H9 (cell line): ENCODE measurements around the gene KIZ. TPM values are rescaled to one million over a fixed set of nuclear protein-coding genes. Genes with fewer than 3 reads are reported as not detected.

Experiments used
- DNase-seq: peaks from one replicate; pipeline ENCODE4 v3.0.0-alpha.2; 2017
- H2AFZ ChIP-seq: one replicate; pipeline ENCODE4 v1.6.1; 2013; ENCODE audit warnings: mild to moderate bottlenecking, low read length, control low read depth, moderate library complexity
- H2AK5ac ChIP-seq: 2 replicates; pipeline ENCODE4 v1.6.1; 2013; ENCODE audit warnings: low read length, control low read depth, mixed read lengths; ENCODE audit not compliant: insufficient read length
- H2BK120ac ChIP-seq: one replicate; pipeline ENCODE4 v1.6.1; 2013; ENCODE audit warnings: low read depth, mild to moderate bottlenecking, low read length, control low read depth, inconsistent platforms; ENCODE audit not compliant: poor library complexity, severe bottlenecking
- H2BK12ac ChIP-seq: 2 replicates; pipeline ENCODE4 v1.6.1; 2013; ENCODE audit warnings: low read length, control low read depth, mixed read lengths, low read depth; ENCODE audit not compliant: insufficient read length
- H2BK15ac ChIP-seq: 2 replicates; pipeline ENCODE4 v1.6.1; 2013; ENCODE audit warnings: low read depth, low read length, control low read depth
- H2BK20ac ChIP-seq: one replicate; pipeline ENCODE4 v1.6.1; 2013; ENCODE audit warnings: low read depth, mild to moderate bottlenecking, low read length, control low read depth, inconsistent platforms; ENCODE audit not compliant: poor library complexity, severe bottlenecking
- H2BK5ac ChIP-seq: 2 replicates; pipeline ENCODE4 v1.6.1; 2013; ENCODE audit warnings: low read length, control low read depth, mixed read lengths; ENCODE audit not compliant: insufficient read length
- H3K14ac ChIP-seq: 2 replicates; pipeline ENCODE4 v1.6.1; 2013; ENCODE audit warnings: low read length, control low read depth; ENCODE audit not compliant: insufficient read depth
- H3K18ac ChIP-seq: 2 replicates; pipeline ENCODE4 v1.6.1; 2013; ENCODE audit warnings: low read depth, mild to moderate bottlenecking, mixed read lengths, low read length, control low read depth; ENCODE audit not compliant: insufficient read length
- H3K23ac ChIP-seq: 2 replicates; pipeline ENCODE4 v1.6.1; 2013; ENCODE audit warnings: low read length, control low read depth, mixed read lengths, low read depth; ENCODE audit not compliant: insufficient read length
- H3K23me2 ChIP-seq: 2 replicates; pipeline ENCODE4 v1.6.1; 2013; ENCODE audit warnings: low read depth, mild to moderate bottlenecking, mixed read lengths, low read length, control low read depth; ENCODE audit not compliant: insufficient read length, poor library complexity, severe bottlenecking
- H3K27ac ChIP-seq: 2 replicates; pipeline ENCODE4 v1.5.1; 2013; ENCODE audit warnings: low read length, control low read depth, mixed read lengths, low read depth; ENCODE audit not compliant: insufficient read length
- H3K27me3 ChIP-seq: 2 replicates; pipeline ENCODE4 v1.6.1; 2013; ENCODE audit warnings: low read length, control low read depth, inconsistent platforms; ENCODE audit not compliant: insufficient read depth
- H3K4ac ChIP-seq: 2 replicates; pipeline ENCODE4 v1.6.1; 2013; ENCODE audit warnings: low read depth, mild to moderate bottlenecking, control low read depth, inconsistent platforms, low read length, moderate library complexity
- H3K4me1 ChIP-seq: 2 replicates; pipeline ENCODE4 v1.6.1; 2013; ENCODE audit warnings: low read length, control low read depth, inconsistent platforms; ENCODE audit not compliant: insufficient read depth
- H3K4me2 ChIP-seq: 2 replicates; pipeline ENCODE4 v1.6.1; 2013; ENCODE audit warnings: low read length, control low read depth, mixed read lengths; ENCODE audit not compliant: insufficient read length, insufficient read depth
- H3K56ac ChIP-seq: 2 replicates; pipeline ENCODE4 v1.6.1; 2013; ENCODE audit warnings: low read depth, mild to moderate bottlenecking, mixed read lengths, low read length, control low read depth; ENCODE audit not compliant: insufficient read length
- H3K79me1 ChIP-seq: 2 replicates; pipeline ENCODE4 v1.6.1; 2013; ENCODE audit warnings: low read depth, mild to moderate bottlenecking, moderate library complexity, low read length, control low read depth, inconsistent platforms; ENCODE audit not compliant: insufficient read depth, poor library complexity, severe bottlenecking
- H3K79me2 ChIP-seq: 2 replicates; pipeline ENCODE4 v1.6.1; 2013; ENCODE audit warnings: low read length, control low read depth, inconsistent platforms; ENCODE audit not compliant: insufficient read depth
- H3K9ac ChIP-seq: 2 replicates; pipeline ENCODE4 v1.6.1; 2013; ENCODE audit warnings: low read length, control low read depth, mixed read lengths; ENCODE audit not compliant: insufficient read length; ENCODE audit errors: extremely low read depth
- H3K9me3 ChIP-seq: one replicate; pipeline ENCODE4 v1.6.1; 2013; ENCODE audit warnings: low read depth, low read length, inconsistent platforms; ENCODE audit not compliant: control insufficient read depth
- H3T11ph ChIP-seq: one replicate; pipeline ENCODE4 v1.6.1; 2013; ENCODE audit warnings: mild to moderate bottlenecking, low read length, control low read depth, inconsistent platforms
- H4K20me1 ChIP-seq: one replicate; pipeline ENCODE4 v1.6.1; 2013; ENCODE audit not compliant: control insufficient read depth, insufficient read length, insufficient read depth
- H4K5ac ChIP-seq: 2 replicates; pipeline ENCODE4 v1.6.1; 2013; ENCODE audit warnings: low read depth, mild to moderate bottlenecking, mixed read lengths, low read length, control low read depth; ENCODE audit not compliant: insufficient read length
- H4K8ac ChIP-seq: replicated peaks from 2 replicates; pipeline ENCODE4 v1.6.1; 2013; ENCODE audit warnings: low read length, control low read depth, mixed read lengths, low read depth; ENCODE audit not compliant: insufficient read length
- H4K91ac ChIP-seq: 2 replicates; pipeline ENCODE4 v1.6.1; 2013; ENCODE audit warnings: low read depth, mild to moderate bottlenecking, moderate library complexity, mixed read lengths, low read length, control low read depth; ENCODE audit not compliant: insufficient read length
- H3K27ac Mint-ChIP-seq, 3 experiments: 2 replicates in 2 of 3; 3 replicates in 1 of 3; pipeline ENCODE4 v1.8.0; 2020 to 2021; ENCODE audit warnings: mixed read lengths in 3 of 3, mild to moderate bottlenecking in 1 of 3, moderate library complexity in 1 of 3
- H3K27me3 Mint-ChIP-seq: 2 replicates; pipeline ENCODE4 v1.8.0; 2021; ENCODE audit warnings: low read depth, mild to moderate bottlenecking, moderate library complexity, mixed read lengths
- H3K36me3 Mint-ChIP-seq, 3 experiments: 2 replicates in 2 of 3; 3 replicates in 1 of 3; pipeline ENCODE4 v1.8.0; 2020 to 2021; ENCODE audit warnings: low read depth in 3 of 3, mixed read lengths in 3 of 3; ENCODE audit not compliant: insufficient read depth in 1 of 3
- H3K4me1 Mint-ChIP-seq, 2 experiments: 2 replicates each; pipeline ENCODE4 v1.8.0; 2020; ENCODE audit warnings: mixed read lengths in 2 of 2
- H3K4me3 Mint-ChIP-seq, 2 experiments: 2 replicates in 1 of 2; 3 replicates in 1 of 2; pipeline ENCODE4 v1.8.0; 2020 to 2021; ENCODE audit warnings: mild to moderate bottlenecking in 2 of 2, mixed read lengths in 2 of 2, moderate library complexity in 1 of 2
- H3K9me3 Mint-ChIP-seq, 2 experiments: 2 replicates in 1 of 2; 3 replicates in 1 of 2; pipeline ENCODE4 v1.8.0; 2020; ENCODE audit warnings: mild to moderate bottlenecking in 2 of 2, mixed read lengths in 2 of 2, moderate library complexity in 1 of 2
- WGBS: extraction: QIAGEN DNeasy Blood & Tissue Kit; methylation state at CpG from one replicate; pipeline ENCODE4 v1.1.7; 2013; ENCODE audit warnings: missing lambda C conversion rate, low lambda C conversion rate, mixed read lengths; ENCODE audit not compliant: insufficient read length; ENCODE audit errors: extremely low coverage; 5-methylcytosine and 5-hydroxymethylcytosine counted together
- total RNA-seq: library from RNA; stranded (reverse); gene quantifications from 2 replicates; pipeline ENCODE4 v1.2.1, GENCODE V29; 2021
- TF ChIP-seq, protein P1 (sequence below): fragments of 200-600 bp; sonication (generic); conservative IDR thresholded peaks from 3 replicates; pipeline ENCODE4 v1.8.0; 2021; ENCODE audit warnings: antibody characterized with exemption, mild to moderate bottlenecking

Gene KIZ
- total RNA-seq, 1 experiment from 2014 or later = 29.3 TPM

DNA sequence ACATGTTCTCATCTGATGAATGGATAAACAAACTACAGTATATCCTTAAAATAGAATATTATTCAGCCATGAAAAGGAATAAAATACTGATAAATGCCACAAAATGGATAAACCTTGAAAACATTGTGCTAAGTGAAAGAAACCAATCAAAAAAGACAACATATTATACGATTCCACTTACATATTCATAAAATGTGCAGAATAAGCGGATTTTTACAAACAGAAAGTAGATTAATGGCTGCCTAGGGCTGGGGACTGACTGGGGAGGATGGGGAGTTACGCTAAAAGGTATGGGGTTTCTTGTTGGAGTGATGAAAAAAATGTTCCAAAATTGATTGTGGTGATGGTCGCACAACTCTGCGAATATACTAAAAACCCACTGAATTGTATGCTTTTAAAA is 29.4 kb downstream of the KIZ start:
- Mint-ChIP-seq H3K9me3 (no peaks in the 10 kb centered on the region; a peak in 1 of 5 replicates), H3K36me3 (peaks cover 5 to 20% (median 12%) of the 10 kb centered on the region in 3 experiments; a peak in 6 of 7 replicates), H3K27me3 (no peaks in the 10 kb centered on the region), H3K4me1 (peaks cover 0 to 3% of the 10 kb centered on the region in 2 experiments; a peak in 2 of 4 replicates), H3K4me3 (no peak overlapping the region), H3K27ac (no peak overlapping the region; a peak in 1 of 7 replicates)
- Histone ChIP-seq H3K23ac (no peak overlapping the region), H3K27me3 (no peaks in the 10 kb centered on the region), H2BK15ac (no peak overlapping the region), H2BK12ac (no peak overlapping the region), H2BK20ac (no peak overlapping the region), H4K20me1 (no peaks in the 10 kb centered on the region), H3K79me2 (no peaks in the 10 kb centered on the region), H4K8ac (no peak overlapping the region), H3K56ac (no peak overlapping the region), H3K79me1 (no peaks in the 10 kb centered on the region), H3K4me1 (no peaks in the 10 kb centered on the region), H3K4me2 (no peak overlapping the region), H3K14ac (no peak overlapping the region), H2BK5ac (no peak overlapping the region), H3K18ac (no peak overlapping the region), H3K9ac (no peak overlapping the region), H2BK120ac (no peak overlapping the region), H2AK5ac (no peak overlapping the region), H4K91ac (no peak overlapping the region), H3K27ac (no peak overlapping the region), H3K9me3 (no peaks in the 10 kb centered on the region), H4K5ac (no peak overlapping the region), H3K4ac (no peak overlapping the region), H3T11ph (no peak overlapping the region), H3K23me2 (no peaks in the 10 kb centered on the region), H2AFZ (no peak overlapping the region)
- no peak for DNase-seq
- TF ChIP-seq, protein P1, sequence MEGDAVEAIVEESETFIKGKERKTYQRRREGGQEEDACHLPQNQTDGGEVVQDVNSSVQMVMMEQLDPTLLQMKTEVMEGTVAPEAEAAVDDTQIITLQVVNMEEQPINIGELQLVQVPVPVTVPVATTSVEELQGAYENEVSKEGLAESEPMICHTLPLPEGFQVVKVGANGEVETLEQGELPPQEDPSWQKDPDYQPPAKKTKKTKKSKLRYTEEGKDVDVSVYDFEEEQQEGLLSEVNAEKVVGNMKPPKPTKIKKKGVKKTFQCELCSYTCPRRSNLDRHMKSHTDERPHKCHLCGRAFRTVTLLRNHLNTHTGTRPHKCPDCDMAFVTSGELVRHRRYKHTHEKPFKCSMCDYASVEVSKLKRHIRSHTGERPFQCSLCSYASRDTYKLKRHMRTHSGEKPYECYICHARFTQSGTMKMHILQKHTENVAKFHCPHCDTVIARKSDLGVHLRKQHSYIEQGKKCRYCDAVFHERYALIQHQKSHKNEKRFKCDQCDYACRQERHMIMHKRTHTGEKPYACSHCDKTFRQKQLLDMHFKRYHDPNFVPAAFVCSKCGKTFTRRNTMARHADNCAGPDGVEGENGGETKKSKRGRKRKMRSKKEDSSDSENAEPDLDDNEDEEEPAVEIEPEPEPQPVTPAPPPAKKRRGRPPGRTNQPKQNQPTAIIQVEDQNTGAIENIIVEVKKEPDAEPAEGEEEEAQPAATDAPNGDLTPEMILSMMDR = no peak
- WGBS = no CpG with 5 or more reads among the region's 5 CpGs
